Body of pancreas (tissue), 4 donors: ENCODE results near the gene ACTN4. TPM values are rescaled to one million over a fixed set of nuclear protein-coding genes. Genes with fewer than 3 reads are reported as not detected.

Experiments
- ATAC-seq: fragments of 150-250 bp; one replicate; pipeline ENCODE4 v1.9.1; 2016
- DNase-seq, 4 donors: peaks; one replicate each; pipeline ENCODE4 v3.0.0-alpha.2; 2019
- H3K27ac ChIP-seq, 4 donors: fragments of 200-600 bp; sonication (generic); 1 replicate in 3 of 4; 2 replicates in 1 of 4; pipeline versions ENCODE4 v1.5.1 to v1.6.1; 2016 to 2019; ENCODE audit warnings: mild to moderate bottlenecking in 1 of 4, mixed read lengths in 1 of 4, moderate library complexity in 1 of 4
- H3K27me3 ChIP-seq, 2 donors: fragments of 200-600 bp; sonication (generic); one replicate each; pipeline ENCODE4 v1.6.0; 2016; ENCODE audit warnings: mild to moderate bottlenecking in 1 of 2
- H3K36me3 ChIP-seq, 2 donors: fragments of 200-600 bp; sonication (generic); replicated peaks in 1 of 2; 2 replicates each; pipeline ENCODE4 v1.5.1; 2016; ENCODE audit warnings: low read depth in 2 of 2; ENCODE audit not compliant: insufficient read depth in 1 of 2
- H3K4me1 ChIP-seq: fragments of 200-600 bp; sonication (generic); one replicate; pipeline ENCODE4 v1.6.0; 2016
- H3K4me3 ChIP-seq, 2 donors: fragments of 200-600 bp; sonication (generic); 1 replicate in 1 of 2; 2 replicates in 1 of 2; pipeline ENCODE4 v1.5.1; 2016 to 2019
- H3K9me3 ChIP-seq, 3 donors: fragments of 200-600 bp; sonication (generic); 1 replicate in 2 of 3; 2 replicates in 1 of 3; pipeline ENCODE4 v1.5.1; 2016
- POLR2A ChIP-seq, 3 donors: fragments of 450-650 bp; IDR thresholded peaks; one replicate each; pipeline ENCODE4 v1.6.1; 2016; ENCODE audit warnings: antibody characterized with exemption in 3 of 3, mild to moderate bottlenecking in 2 of 3
- WGBS, 2 donors: methylation state at CpG; one replicate each; pipeline ENCODE4 v1.1.5; 2017; 5-methylcytosine and 5-hydroxymethylcytosine counted together
- intact Hi-C: fragments of 100-400 bp; cut with DNase I; formaldehyde crosslinking; loops from one replicate; pipeline ENCODE4 v1.15.1; 2023
- total RNA-seq, 2 donors: library from RNA; depleted of rRNA; stranded (reverse); fragments of >200 nt; gene quantifications; one replicate each; pipeline ENCODE4 v1.1.0, GENCODE V29; 2016
- TF ChIP-seq, protein P1 (sequence below), 7 experiments: fragments of 450-650 bp in 4 of 7; fragments of 200-600 bp in 3 of 7; sonication (generic) in 3 of 7; IDR thresholded peaks; one replicate each; pipeline ENCODE4 v1.5.1; 2016 to 2019; ENCODE audit warnings: antibody characterized with exemption in 7 of 7

Gene ACTN4
- total RNA-seq, 2 donors from 2014 or later: 143 to 148 TPM

DNA sequence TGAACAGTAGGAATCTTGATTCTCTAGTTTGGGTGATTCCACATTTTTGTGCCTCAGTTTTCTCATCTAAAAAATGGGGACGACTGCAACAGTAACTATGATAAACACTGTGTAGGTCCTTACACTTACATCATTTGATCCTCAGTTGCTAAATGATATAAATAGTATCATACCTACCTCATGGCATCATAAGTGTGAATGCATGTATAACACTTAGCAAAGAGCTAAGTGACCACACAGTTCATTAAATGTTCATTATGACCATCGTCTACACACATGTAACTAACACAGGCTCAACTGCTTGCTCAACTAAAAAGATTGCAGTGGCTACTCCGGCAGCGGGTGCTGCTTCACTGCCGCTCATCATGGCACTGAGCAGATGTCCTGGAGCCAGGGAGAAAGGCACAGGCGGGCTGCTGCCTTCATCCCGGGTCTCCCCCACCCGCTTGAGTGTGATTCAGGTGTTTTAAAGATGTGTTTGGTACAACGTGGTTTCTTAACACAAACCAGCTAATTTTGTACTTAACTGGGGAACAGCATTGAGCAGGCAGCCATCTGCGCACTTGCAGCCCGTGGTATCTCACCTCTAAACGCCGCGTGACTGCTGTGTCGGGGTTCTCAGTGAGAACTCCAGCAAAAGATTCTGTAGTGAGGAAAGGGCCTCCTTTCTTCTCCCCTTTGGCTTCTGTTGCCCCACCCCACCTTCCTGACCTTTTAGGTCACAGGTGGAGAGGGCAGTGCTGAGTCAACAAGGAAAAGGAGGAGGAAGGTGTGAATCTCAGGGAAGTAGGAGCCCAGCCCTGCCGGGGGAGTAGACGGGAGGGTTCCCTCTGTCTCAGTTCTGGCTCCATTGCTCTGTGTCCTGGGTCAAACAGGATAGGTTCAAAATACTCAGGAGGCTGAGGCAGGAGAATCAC lies 11.7 kb upstream of the ACTN4 start:
- no peaks in the 10 kb centered on the region for H3K4me1 ChIP-seq
- H3K27me3 ChIP-seq: no peaks in the 10 kb centered on the region
- no peak for TF ChIP-seq POLR2A (IDR thresholded peaks at IDR 0.05)
- TF ChIP-seq, protein P1, sequence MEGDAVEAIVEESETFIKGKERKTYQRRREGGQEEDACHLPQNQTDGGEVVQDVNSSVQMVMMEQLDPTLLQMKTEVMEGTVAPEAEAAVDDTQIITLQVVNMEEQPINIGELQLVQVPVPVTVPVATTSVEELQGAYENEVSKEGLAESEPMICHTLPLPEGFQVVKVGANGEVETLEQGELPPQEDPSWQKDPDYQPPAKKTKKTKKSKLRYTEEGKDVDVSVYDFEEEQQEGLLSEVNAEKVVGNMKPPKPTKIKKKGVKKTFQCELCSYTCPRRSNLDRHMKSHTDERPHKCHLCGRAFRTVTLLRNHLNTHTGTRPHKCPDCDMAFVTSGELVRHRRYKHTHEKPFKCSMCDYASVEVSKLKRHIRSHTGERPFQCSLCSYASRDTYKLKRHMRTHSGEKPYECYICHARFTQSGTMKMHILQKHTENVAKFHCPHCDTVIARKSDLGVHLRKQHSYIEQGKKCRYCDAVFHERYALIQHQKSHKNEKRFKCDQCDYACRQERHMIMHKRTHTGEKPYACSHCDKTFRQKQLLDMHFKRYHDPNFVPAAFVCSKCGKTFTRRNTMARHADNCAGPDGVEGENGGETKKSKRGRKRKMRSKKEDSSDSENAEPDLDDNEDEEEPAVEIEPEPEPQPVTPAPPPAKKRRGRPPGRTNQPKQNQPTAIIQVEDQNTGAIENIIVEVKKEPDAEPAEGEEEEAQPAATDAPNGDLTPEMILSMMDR (IDR thresholded peaks at IDR 0.05): no peak
- intact Hi-C loops: loop anchor here (10.0 kb wide), 1 partner anchor 121 kb away; no protein-coding TSS in a partner anchor
- no peak overlapping the region for H3K4me3 ChIP-seq
- peaks cover 0 to 9% of the 10 kb centered on the region in 2 donors for H3K36me3 ChIP-seq
- H3K9me3 ChIP-seq: no peaks in the 10 kb centered on the region
- 79 to 88% methylated on average over 16 to 17 of the region's 17 CpGs for WGBS, 2 donors
- H3K27ac ChIP-seq: no peak overlapping the region
- DNase-seq: no peak
- ATAC-seq: no peak

DNA sequence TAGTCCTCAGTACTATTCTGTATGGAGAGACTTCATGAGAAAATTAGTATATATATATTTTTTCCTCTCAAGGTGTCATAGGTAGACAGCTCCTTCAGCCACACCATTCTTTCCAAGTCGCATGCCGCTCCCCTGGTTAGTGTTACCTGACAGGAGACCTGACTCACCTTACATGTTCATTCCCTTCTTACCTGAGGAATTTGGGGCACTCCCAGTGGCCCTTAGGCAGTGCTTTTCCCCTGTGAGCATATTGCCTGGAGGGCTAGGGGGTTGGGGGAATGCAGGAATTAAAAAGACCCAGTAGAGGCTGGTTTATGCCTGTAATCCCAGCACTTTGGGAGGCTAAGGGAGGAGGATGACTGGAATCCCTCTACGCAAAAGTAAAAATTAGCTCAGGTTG lies 9.0 kb upstream of the ACTN4 start:
- WGBS, 2 donors: 94 to 96% methylated on average over 3 of the region's 3 CpGs
- TF ChIP-seq, protein P1 (IDR thresholded peaks at IDR 0.05): no peak
- TF ChIP-seq POLR2A (IDR thresholded peaks at IDR 0.05): no peak
- no peaks in the 10 kb centered on the region for H3K9me3 ChIP-seq
- intact Hi-C loops: loop anchor here (10.0 kb wide), 1 partner anchor 124 kb away; no protein-coding TSS in a partner anchor
- peaks cover 0 to 2% of the 10 kb centered on the region in 2 donors for H3K36me3 ChIP-seq
- no peak overlapping the region for H3K27ac ChIP-seq
- DNase-seq (no peak), ATAC-seq (no peak)
- H3K4me3 ChIP-seq: no peak overlapping the region
- H3K27me3 ChIP-seq: no peaks in the 10 kb centered on the region
- H3K4me1 ChIP-seq: no peaks in the 10 kb centered on the region

DNA sequence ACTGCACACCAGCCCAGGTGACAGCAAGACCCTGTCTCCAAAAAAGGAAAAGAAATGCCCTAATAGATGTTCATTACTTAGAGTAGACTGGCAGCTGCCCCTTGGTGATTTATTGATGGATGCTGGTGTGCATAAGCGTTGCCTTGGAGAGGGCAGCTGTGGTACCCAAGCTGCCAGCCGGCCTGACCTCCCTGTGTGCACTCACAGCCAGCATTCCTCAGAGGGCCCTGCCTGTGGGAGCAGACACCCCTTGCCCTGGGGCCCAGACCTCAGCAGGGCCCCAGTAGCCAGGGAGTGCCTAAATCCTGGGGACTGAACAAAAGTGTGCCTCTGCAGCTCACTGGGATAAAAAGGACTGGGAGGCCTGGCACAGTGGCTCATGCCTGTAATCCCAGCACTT lies 7.8 kb upstream of the ACTN4 start:
- TF ChIP-seq POLR2A (IDR thresholded peaks at IDR 0.05): no peak
- TF ChIP-seq, protein P1 (IDR thresholded peaks at IDR 0.05): no peak
- ATAC-seq: no peak
- no peaks in the 10 kb centered on the region for H3K9me3 ChIP-seq
- no peak for DNase-seq
- intact Hi-C loops: loop anchor here (10.0 kb wide), 1 partner anchor 125 kb away; no protein-coding TSS in a partner anchor
- peaks cover 0 to 2% of the 10 kb centered on the region in 2 donors for H3K36me3 ChIP-seq
- no peaks in the 10 kb centered on the region for H3K27me3 ChIP-seq
- WGBS, 2 donors: 91 to 93% methylated on average over 2 of the region's 2 CpGs
- no peak overlapping the region for H3K27ac ChIP-seq
- H3K4me1 ChIP-seq: no peaks in the 10 kb centered on the region
- no peak overlapping the region for H3K4me3 ChIP-seq

DNA sequence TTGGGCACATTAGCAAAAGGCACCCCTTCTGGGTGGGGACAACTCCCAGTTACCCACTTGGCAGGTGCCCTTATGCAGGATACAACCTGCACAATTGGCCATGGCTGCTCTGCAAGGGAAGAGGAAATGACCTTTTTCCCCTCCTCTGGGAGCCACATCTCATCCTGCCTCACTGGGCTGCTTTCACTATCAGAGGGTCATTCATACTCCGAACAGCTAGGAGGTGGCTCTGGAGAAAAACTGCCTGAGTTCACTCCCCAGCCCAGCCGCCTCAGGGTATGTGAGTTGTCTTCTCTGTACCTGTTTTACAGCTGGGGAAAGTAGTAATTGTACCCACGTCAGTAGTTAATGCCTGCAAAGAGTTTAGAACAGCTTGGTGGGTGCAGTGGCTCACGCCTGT lies 7.1 kb upstream of the ACTN4 start:
- WGBS, 2 donors: 77 to 90% methylated on average over 3 to 4 of the region's 4 CpGs
- H3K4me3 ChIP-seq: no peak overlapping the region
- no peaks in the 10 kb centered on the region for H3K4me1 ChIP-seq
- H3K27me3 ChIP-seq: no peaks in the 10 kb centered on the region
- intact Hi-C loops: no loop called here
- no peak for DNase-seq
- H3K9me3 ChIP-seq: no peaks in the 10 kb centered on the region
- H3K27ac ChIP-seq: peak overlapping the region in 1 of 4 donors; percentile 26
- H3K36me3 ChIP-seq: peaks cover 0 to 2% of the 10 kb centered on the region in 2 donors
- TF ChIP-seq POLR2A (IDR thresholded peaks at IDR 0.05): no peak
- TF ChIP-seq, protein P1 (IDR thresholded peaks at IDR 0.05): no peak
- ATAC-seq: no peak
